HEK293 (cell line): Measurements from ENCODE around the gene ATP8B4.

ENCODE experiments used
- CTCF ChIA-PET: fragments of 350-600 bp; formaldehyde crosslinking; extraction: SDS; loops from one replicate; lab custom pipeline; 2021; ENCODE audit warnings: antibody characterized with exemption; lab: Yijun Ruan, JAX
- POLR2A ChIA-PET: fragments of 300-600 bp; formaldehyde crosslinking; extraction: SDS; loops from one replicate; lab custom pipeline; 2020; ENCODE audit warnings: antibody characterized with exemption, inconsistent platforms; lab: Yijun Ruan, JAX
- H3K27ac ChIP-seq: fragments of 200-500 bp; sonication (Bioruptor generic); 2 replicates; pipeline ENCODE4 v1.5.1; 2014; ENCODE audit warnings: low read depth, low read length, control low read depth, inconsistent platforms; ENCODE audit errors: extremely low read depth
- H3K36me3 ChIP-seq, 2 experiments: fragments of 200-500 bp in 1 of 2; sonication (Bioruptor generic) in 1 of 2; 1 replicate in 1 of 2; 2 replicates in 1 of 2; pipeline ENCODE4 v1.5.1; 2014 to 2017; ENCODE audit warnings: inconsistent platforms in 2 of 2, low read length in 2 of 2; ENCODE audit not compliant: control insufficient read depth in 2 of 2, insufficient read depth in 1 of 2
- H3K4me1 ChIP-seq: fragments of 200-500 bp; sonication (Bioruptor generic); 2 replicates; pipeline ENCODE4 v1.5.1; 2014; ENCODE audit warnings: mild to moderate bottlenecking, low read length, inconsistent platforms; ENCODE audit not compliant: control insufficient read depth, insufficient read depth
- H3K4me3 ChIP-seq: 2 replicates; pipeline ENCODE4 v1.5.1; 2011; ENCODE audit warnings: low read depth, mild to moderate bottlenecking, control low read depth, low read length, moderate library complexity
- H3K9me3 ChIP-seq: fragments of 200-500 bp; sonication (Bioruptor generic); 2 replicates; pipeline ENCODE4 v1.5.1; 2014; ENCODE audit warnings: low read depth, low read length, inconsistent platforms; ENCODE audit not compliant: control insufficient read depth, insufficient read depth
- IKZF3 ChIP-seq: fragments of 450-650 bp; IDR thresholded peaks from 2 replicates; pipeline ENCODE4 v1.5.0; 2018; ENCODE audit warnings: missing biosample characterization, mild to moderate bottlenecking, missing genetic modification characterization, moderate library complexity
- OSR2 ChIP-seq: fragments of 450-650 bp; formaldehyde crosslinking; IDR thresholded peaks from 2 replicates; pipeline ENCODE4 v1.5.1; 2016; ENCODE audit warnings: missing biosample characterization, missing genetic modification characterization
- SETDB1 ChIP-seq: IDR thresholded peaks from one replicate; pipeline ENCODE4 v1.6.1; 2017; ENCODE audit warnings: mild to moderate bottlenecking, low read length, moderate library complexity, mixed read lengths; ENCODE audit not compliant: insufficient read length
- ZBTB20 ChIP-seq: fragments of 450-650 bp; formaldehyde crosslinking; IDR thresholded peaks from 2 replicates; pipeline ENCODE4 v1.5.1; 2016; ENCODE audit warnings: missing biosample characterization, missing genetic modification characterization
- ZFP41 ChIP-seq: fragments of 450-650 bp; formaldehyde crosslinking; IDR thresholded peaks from 2 replicates; pipeline ENCODE4 v1.5.1; 2016; ENCODE audit warnings: missing biosample characterization, missing genetic modification characterization, borderline replicate concordance
- ZIC2 ChIP-seq: fragments of 450-650 bp; formaldehyde crosslinking; IDR thresholded peaks from 2 replicates; pipeline ENCODE4 v1.5.1; 2016; ENCODE audit warnings: missing biosample characterization, missing genetic modification characterization
- ZNF112 ChIP-seq: fragments of 450-650 bp; formaldehyde crosslinking; IDR thresholded peaks from 2 replicates; pipeline ENCODE4 v1.5.0; 2017; ENCODE audit warnings: missing biosample characterization, missing genetic modification characterization
- ZNF473 ChIP-seq: fragments of 450-650 bp; formaldehyde crosslinking; IDR thresholded peaks from 2 replicates; pipeline ENCODE4 v1.5.1; 2017; ENCODE audit warnings: missing biosample characterization, missing genetic modification characterization
- ZNF510 ChIP-seq: fragments of 450-650 bp; formaldehyde crosslinking; IDR thresholded peaks from 2 replicates; pipeline ENCODE4 v1.5.1; 2018; ENCODE audit warnings: mild to moderate bottlenecking, missing genetic modification characterization, missing biosample characterization; ENCODE audit not compliant: insufficient replicate concordance
- ZNF530 ChIP-seq: fragments of 450-650 bp; formaldehyde crosslinking; IDR thresholded peaks from 2 replicates; pipeline ENCODE4 v1.5.1; 2016; ENCODE audit warnings: low read depth, missing biosample characterization, missing genetic modification characterization
- ZNF548 ChIP-seq: fragments of 450-650 bp; formaldehyde crosslinking; IDR thresholded peaks from 2 replicates; pipeline ENCODE4 v1.5.1; 2016; ENCODE audit warnings: missing biosample characterization, missing genetic modification characterization
- ZNF549 ChIP-seq: fragments of 450-650 bp; IDR thresholded peaks from 2 replicates; pipeline ENCODE4 v1.5.1; 2018; ENCODE audit warnings: missing biosample characterization, missing genetic modification characterization, mild to moderate bottlenecking, inconsistent platforms, moderate library complexity
- ZNF776 ChIP-seq: fragments of 450-650 bp; formaldehyde crosslinking; IDR thresholded peaks from 2 replicates; pipeline ENCODE4 v1.5.0; 2017; ENCODE audit warnings: missing biosample characterization, missing genetic modification characterization, borderline replicate concordance
- ZSCAN5A ChIP-seq: fragments of 450-650 bp; formaldehyde crosslinking; IDR thresholded peaks from 2 replicates; pipeline ENCODE4 v1.5.1; 2016; ENCODE audit warnings: missing biosample characterization, missing genetic modification characterization
- TF ChIP-seq, protein P1 (sequence below): fragments of 450-650 bp; formaldehyde crosslinking; IDR thresholded peaks from 2 replicates; pipeline ENCODE4 v1.5.1; 2016; ENCODE audit warnings: missing biosample characterization, missing genetic modification characterization
- TF ChIP-seq, protein P2 (sequence below): fragments of 450-650 bp; formaldehyde crosslinking; IDR thresholded peaks from 2 replicates; pipeline ENCODE4 v1.5.1; 2017; ENCODE audit warnings: missing biosample characterization, missing genetic modification characterization
- TF ChIP-seq, protein P3 (sequence below): fragments of 450-650 bp; IDR thresholded peaks from 2 replicates; pipeline ENCODE4 v1.5.1; 2018; ENCODE audit warnings: missing biosample characterization, missing genetic modification characterization

The ATP8B4 gene

DNA sequence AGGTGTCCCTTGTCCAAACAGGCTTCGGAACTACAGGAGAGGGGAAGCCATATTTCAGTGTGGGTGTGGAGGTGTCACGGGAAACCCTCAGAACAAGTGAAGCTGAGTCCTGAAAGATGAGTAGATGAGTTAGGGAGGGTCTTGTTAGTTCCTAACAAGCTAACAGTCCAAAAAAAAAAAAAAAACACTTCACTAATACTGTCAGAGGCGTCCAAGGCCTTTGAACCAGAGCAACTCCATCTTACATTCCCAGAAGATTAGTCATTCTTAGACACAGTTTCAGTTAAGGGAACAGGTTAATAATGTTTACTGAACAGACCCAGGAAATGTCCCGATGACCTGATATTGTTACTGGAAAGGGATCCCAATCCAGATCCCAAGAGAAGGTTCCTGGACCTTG, 7.0 kb upstream of the ATP8B4 start:
- Histone ChIP-seq H3K4me1 (no peaks in the 10 kb centered on the region), H3K36me3 (no peaks in the 10 kb centered on the region), H3K4me3 (no peak overlapping the region), H3K27ac (no peak overlapping the region), H3K9me3 (no peaks in the 10 kb centered on the region)
- CTCF ChIA-PET = interaction anchor here (1.2 kb wide), 1 partner anchor 19 kb away, joined by 3 read pairs; no protein-coding TSS in a partner anchor
- no peak for TF ChIP-seq ZNF530 (tag by site-specific recombination)
- POLR2A ChIA-PET = no interaction called here

- POLR2A ChIA-PET = no interaction called here
- TF ChIP-seq ZNF112 (no peak), ZBTB20 (tag by site-specific recombination) (no peak), IKZF3 (tag by site-specific recombination) (no peak), ZNF548 (tag by site-specific recombination) (no peak), ZNF473 (no peak), OSR2 (tag by site-specific recombination) (no peak), ZNF549 (no peak), ZSCAN5A (tag by site-specific recombination) (no peak), ZFP41 (tag by site-specific recombination) (no peak)
- TF ChIP-seq, protein P1, sequence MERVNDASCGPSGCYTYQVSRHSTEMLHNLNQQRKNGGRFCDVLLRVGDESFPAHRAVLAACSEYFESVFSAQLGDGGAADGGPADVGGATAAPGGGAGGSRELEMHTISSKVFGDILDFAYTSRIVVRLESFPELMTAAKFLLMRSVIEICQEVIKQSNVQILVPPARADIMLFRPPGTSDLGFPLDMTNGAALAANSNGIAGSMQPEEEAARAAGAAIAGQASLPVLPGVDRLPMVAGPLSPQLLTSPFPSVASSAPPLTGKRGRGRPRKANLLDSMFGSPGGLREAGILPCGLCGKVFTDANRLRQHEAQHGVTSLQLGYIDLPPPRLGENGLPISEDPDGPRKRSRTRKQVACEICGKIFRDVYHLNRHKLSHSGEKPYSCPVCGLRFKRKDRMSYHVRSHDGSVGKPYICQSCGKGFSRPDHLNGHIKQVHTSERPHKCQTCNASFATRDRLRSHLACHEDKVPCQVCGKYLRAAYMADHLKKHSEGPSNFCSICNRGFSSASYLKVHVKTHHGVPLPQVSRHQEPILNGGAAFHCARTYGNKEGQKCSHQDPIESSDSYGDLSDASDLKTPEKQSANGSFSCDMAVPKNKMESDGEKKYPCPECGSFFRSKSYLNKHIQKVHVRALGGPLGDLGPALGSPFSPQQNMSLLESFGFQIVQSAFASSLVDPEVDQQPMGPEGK = no peak
- TF ChIP-seq, protein P2, sequence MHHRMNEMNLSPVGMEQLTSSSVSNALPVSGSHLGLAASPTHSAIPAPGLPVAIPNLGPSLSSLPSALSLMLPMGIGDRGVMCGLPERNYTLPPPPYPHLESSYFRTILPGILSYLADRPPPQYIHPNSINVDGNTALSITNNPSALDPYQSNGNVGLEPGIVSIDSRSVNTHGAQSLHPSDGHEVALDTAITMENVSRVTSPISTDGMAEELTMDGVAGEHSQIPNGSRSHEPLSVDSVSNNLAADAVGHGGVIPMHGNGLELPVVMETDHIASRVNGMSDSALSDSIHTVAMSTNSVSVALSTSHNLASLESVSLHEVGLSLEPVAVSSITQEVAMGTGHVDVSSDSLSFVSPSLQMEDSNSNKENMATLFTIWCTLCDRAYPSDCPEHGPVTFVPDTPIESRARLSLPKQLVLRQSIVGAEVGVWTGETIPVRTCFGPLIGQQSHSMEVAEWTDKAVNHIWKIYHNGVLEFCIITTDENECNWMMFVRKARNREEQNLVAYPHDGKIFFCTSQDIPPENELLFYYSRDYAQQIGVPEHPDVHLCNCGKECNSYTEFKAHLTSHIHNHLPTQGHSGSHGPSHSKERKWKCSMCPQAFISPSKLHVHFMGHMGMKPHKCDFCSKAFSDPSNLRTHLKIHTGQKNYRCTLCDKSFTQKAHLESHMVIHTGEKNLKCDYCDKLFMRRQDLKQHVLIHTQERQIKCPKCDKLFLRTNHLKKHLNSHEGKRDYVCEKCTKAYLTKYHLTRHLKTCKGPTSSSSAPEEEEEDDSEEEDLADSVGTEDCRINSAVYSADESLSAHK (tag by site-specific recombination) = no peak
- TF ChIP-seq, protein P3, sequence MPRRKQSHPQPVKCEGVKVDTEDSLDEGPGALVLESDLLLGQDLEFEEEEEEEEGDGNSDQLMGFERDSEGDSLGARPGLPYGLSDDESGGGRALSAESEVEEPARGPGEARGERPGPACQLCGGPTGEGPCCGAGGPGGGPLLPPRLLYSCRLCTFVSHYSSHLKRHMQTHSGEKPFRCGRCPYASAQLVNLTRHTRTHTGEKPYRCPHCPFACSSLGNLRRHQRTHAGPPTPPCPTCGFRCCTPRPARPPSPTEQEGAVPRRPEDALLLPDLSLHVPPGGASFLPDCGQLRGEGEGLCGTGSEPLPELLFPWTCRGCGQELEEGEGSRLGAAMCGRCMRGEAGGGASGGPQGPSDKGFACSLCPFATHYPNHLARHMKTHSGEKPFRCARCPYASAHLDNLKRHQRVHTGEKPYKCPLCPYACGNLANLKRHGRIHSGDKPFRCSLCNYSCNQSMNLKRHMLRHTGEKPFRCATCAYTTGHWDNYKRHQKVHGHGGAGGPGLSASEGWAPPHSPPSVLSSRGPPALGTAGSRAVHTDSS (tag by site-specific recombination) = no peak
- TF ChIP-seq, all 188 proteins: peak for 0
- no peak overlapping the region for H3K27ac ChIP-seq
- H3K4me1 ChIP-seq = no peaks in the 10 kb centered on the region
- H3K9me3 ChIP-seq = no peaks in the 10 kb centered on the region
- no peak overlapping the region for H3K4me3 ChIP-seq
- CTCF ChIA-PET = interaction anchor here (0.5 kb wide), 1 partner anchor 23 kb away, joined by 3 read pairs; no protein-coding TSS in a partner anchor
- no peaks in the 10 kb centered on the region for H3K36me3 ChIP-seq
These were observed 5.6 kb upstream of the ATP8B4 start for GRCh38 chr15:50124631-50125030.

GRCh38 chr15:50123861-50124557, 5.0 kb upstream of the ATP8B4 start:
- ChIA-PET CTCF (interaction anchor here (0.5 kb wide), 1 partner anchor 23 kb away, joined by 3 read pairs; no protein-coding TSS in a partner anchor), POLR2A (no interaction called here)
- Histone ChIP-seq H3K4me1 (no peaks in the 10 kb centered on the region), H3K9me3 (no peaks in the 10 kb centered on the region), H3K27ac (no peak overlapping the region), H3K36me3 (no peaks in the 10 kb centered on the region)
- TF ChIP-seq ZIC2 (tag by site-specific recombination) = no peak
- peak; percentile 1 for TF ChIP-seq SETDB1
- no peak for TF ChIP-seq ZNF776
- TF ChIP-seq ZNF510 (tag by site-specific recombination) = no peak
- TF ChIP-seq, all 188 proteins: peak for 1
- no peak overlapping the region for H3K4me3 ChIP-seq
